Activated CD4-positive, alpha-beta T cell treated with anti-CD3 and anti-CD28 coated beads for 1 hour (primary cell): Measurements from ENCODE around the gene COBLL1.

Experiments
- DNase-seq: peaks from one replicate; pipeline ENCODE4 v3.0.0-alpha.2; 2020

Gene COBLL1

GRCh38 chr2:164852086-164852485, 10.5 kb upstream of the COBLL1 start:
- DNase-seq: no peak

GRCh38 chr2:164850235-164850634, 8.6 kb upstream of the COBLL1 start:
- no peak for DNase-seq

DNA sequence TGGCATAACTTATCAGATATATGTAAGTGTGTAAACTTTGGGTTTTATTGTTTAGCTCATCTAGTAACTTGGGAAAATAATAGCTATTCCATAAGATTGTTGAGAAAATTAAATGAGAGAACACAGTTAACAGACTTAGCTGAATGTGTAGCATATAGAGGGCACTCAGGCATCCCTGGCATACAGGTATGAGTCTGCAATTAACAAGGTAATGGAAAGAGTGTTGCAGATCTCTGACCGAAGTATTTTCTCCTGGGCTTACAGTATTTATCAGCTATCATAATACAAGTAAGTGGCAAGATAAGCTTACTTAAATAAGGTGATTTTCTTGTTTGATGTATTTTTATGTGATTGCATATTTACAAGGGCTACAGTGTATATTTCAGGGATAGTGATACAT, 7.9 kb upstream of the COBLL1 start:
- no peak for DNase-seq

GRCh38 chr2:164847981-164848741, 6.5 kb upstream of the COBLL1 start:
- DNase-seq: no peak

GRCh38 chr2:164847291-164847690, 5.7 kb upstream of the COBLL1 start:
- no peak for DNase-seq

DNA sequence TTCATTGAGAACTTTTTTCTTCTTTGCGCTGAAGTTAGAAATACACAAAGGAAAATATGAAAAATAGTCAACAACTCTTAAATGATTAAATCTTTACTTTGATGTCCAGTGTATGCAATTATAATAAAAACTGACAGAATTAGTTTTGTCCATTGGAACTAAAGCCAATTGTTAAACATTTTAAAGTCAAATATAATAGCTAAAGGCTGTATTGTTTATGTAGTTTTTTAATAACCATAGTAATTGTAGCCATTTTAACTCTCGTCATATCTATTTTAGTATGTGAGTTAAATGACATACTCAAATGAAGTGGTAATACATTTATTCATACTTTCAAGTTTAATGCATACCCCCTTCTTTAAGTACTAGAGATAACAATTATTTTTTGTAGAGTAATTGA, 4.7 kb upstream of the COBLL1 start:
- DNase-seq: no peak

DNA sequence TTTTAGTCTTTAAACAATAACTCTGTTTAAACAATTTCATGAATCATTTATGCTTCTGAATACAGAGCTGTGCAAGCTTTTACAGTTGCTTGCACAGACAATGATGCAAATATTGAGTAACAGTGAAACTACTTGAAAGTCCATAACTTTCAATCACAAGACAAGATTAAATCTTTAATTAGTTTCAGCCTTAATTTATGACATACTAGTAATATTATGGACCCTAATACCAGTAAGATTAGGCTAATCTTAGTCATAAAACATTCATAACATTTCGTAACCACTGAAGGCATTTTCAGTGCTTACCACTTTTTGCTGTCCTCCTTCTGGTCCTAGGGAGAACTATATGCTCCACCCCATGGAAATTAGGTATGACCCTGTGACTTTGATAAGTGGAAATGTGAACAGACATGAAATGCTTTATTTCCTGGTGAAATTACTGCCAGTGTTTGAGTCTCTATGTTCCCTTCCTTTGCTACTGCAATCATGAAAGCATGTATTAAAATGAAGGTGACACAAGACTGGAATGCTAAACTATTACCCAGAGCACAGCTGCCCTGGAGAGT, 1.8 kb upstream of the COBLL1 start:
- no peak for DNase-seq

DNA sequence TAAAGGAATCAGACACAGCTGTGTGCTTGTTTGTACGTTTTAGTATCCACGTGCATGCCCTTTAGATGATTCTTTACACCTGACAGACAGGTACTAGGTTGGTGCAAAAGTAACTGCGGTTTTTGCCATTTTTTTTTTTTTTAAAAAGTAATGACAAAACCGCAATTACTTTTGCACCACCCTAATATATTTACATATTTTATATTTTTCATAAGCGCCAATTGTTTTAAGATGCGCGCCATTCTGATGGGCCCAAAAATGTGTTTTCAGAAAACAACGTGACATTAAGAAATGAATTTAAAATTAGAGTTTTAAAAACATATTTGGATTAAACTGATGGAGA, 972 bp upstream of the COBLL1 start:
- DNase-seq: no peak

- DNase-seq: no peak
These were observed 499 bp downstream of the COBLL1 start for GRCh38 chr2:164840930-164841718.

GRCh38 chr2:164840458-164840929, 1.1 kb downstream of the COBLL1 start:
- no peak for DNase-seq

DNA sequence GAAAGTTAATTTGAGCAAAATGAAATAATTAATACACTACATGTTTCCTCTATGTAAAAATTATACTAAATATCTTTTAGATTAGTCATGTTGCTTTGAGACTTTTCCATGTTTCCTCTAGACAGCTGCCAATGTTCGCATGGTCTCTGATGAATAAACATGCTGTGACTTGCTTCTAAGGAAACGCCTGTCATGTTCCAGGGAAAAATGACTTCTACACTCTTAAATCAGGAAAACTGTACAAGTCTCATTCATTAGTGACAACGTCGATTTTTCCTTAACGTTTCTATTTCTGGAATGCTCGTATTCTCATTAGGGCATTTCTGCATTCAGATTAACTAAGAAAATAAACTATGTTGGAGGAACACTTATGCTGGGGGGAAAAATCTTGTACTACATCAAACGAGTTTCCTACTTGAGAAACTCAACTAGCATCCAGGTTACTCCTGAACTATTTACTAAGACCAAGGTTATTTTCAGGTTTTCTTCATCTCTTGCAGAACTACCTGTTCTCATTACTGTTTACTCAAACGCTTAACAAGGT, 1.6 kb downstream of the COBLL1 start:
- no peak for DNase-seq

GRCh38 chr2:164837807-164838206, 3.8 kb downstream of the COBLL1 start:
- no peak for DNase-seq

DNA sequence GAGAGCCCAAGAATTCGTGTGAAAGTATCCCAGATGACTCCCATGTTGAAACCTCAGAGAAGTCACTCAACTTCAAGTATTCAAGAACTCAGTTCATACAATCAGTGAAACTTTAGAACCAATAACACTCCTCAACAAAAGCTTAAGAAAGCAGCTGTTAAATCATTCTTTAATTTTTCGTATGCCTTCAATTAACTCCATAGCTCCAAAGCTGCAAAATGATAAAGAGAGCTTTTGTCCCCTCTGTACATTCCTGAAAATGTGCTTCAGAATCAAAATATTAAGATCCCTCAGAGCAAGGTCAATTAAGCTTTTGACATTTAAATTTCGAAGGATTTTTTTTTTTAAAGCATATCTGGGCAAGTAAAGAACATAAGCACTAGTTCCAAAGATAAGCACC, 4.7 kb downstream of the COBLL1 start:
- DNase-seq: no peak

DNA sequence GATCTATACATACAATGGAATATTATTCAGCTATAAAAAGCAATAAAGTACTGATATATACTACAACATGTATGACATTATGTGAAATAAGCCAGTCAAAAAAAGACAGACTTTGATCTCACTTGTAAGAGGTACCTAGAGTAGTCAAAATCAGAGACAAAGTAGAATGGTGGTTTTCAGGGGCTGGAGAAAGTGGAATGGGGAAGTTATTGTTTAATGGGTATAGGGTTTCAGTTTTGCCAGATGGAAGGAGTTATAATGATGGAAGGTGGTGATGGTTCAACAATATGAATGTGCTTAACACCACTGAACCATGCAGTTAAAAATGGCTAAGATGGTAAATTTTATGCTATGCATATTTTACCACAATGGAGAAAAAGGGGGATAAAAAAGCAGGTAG, 6.3 kb downstream of the COBLL1 start:
- DNase-seq: no peak

- DNase-seq: no peak
These were observed 9.7 kb downstream of the COBLL1 start for GRCh38 chr2:164831887-164832286.

DNA sequence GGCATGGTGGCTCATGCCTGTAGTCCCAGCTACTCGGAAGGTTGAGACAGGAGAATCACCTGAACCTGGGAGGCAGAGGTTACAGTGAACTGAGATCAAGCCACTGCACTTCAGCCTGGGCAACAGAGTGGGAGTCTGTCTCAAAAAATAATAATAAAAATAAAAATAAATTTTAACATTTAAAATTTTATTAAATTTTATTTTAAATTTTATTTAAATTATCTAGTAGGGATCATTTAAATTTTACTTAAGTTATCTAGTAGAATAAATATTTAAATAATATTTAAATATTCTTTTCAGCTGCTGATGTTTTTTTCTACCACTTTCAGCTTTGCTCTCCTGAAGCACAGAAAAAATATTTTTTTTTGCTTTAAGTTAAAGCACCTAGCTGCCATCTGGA, 10.4 kb downstream of the COBLL1 start:
- no peak for DNase-seq

DNA sequence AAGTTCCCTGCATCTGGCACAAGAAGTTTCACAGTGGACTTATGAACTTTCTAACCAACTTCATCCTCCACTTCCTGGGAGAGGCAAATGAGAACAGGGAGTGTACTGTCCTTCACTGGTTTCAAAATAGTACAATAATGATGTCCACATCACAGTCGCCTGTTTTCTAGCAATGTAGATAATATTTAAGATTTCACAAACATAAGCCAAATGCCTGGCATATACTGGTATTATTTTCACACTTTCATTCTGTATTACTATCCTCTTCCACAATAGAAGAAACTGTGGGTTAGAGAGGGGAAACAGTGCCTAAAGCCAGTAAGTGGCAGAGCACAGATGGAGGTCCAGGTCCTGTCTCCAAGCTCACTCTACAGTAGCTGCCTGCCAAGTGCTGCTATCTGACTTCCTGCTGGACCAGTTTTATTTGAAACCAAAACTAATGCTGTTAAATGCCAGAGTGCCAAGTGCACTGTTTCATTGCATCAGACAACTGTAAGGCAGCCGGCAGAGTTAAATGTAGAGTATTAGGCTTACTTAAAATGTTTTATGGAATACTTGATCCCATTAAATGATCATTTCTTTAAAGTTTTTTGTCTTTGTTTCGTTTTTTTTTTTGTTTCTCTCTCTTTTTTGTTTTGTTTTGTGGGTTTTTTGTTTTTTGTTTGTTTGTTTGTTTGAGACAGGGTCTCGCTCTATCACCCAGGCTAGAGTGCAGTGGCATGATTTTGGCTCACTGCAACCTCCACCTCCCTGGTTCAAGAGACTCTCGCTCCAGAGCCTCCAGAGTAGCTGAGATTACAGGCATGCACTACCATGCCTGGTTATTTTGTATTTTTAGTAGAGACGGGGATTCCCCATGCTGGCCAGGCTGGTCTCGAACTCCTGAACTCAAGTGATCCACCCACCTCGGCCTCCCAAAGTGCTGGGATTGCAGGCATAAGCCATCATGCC, 15.1 kb downstream of the COBLL1 start:
- no peak for DNase-seq

GRCh38 chr2:164824872-164825271, 16.8 kb downstream of the COBLL1 start:
- no peak for DNase-seq

GRCh38 chr2:164823126-164823525, 18.5 kb downstream of the COBLL1 start:
- DNase-seq: no peak

DNA sequence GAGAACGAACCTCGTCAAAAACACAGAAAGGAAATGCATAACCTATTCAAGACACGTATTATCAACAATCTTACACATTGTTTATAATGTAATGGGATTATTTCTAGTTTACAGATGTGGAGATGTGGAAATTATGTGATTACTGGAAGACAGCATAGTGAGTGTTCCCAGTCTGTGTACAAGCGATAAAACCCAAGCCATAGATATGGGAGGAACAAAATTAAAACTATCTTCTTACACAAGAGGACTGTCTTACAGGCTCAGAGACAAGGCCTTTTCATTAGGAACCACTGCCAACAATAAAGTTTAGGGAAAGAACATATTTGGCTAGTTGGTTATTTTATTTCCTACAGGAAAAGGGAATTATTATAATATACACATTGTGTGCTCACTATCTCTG, 20.3 kb downstream of the COBLL1 start:
- no peak for DNase-seq

DNA sequence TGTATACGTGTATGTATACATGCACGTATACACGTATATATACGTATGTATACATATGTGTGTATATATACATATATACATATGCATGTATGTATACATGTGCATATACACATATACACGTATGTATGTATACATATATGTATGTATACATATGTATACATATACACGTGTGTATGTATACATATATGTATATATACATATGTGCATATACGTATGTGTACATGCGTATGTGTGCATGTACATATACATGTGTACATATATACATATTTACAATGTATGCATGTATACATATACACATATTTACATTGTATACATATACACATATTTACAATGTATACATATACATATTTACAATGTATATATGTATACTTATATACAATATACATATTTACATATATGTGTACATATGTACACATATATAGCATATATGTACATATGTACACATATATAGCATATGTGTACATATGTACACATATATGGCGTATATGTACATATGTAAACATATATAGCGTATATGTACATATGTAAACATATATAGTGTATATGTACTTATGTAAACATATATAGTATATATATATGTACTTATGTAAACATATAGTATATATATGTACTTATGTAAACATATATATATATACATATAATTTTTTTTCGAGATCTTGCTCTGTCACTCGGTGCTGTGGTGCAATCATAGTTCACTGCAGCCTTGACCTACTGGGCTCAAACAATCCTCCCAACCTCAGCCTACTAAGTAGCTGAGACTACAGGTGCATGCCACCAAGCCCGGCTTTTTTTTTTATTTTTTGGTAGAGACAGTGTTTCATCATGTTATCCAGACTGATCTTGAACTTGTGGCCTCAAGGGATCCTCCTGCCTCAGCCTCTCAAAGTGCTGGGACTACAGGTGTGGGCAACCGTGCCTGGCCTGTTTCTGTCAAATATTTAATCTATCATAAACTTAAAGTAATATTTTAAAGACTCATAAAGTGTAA, 23.2 kb downstream of the COBLL1 start:
- DNase-seq: no peak
